ENCODE measurements around the gene NOL4L. TPM values are rescaled to one million over a fixed set of nuclear protein-coding genes. Genes with fewer than 3 reads are reported as not detected.

Gene NOL4L
- total RNA-seq, 1 experiment from 2014 or later = 31.7 TPM

- H3K56ac ChIP-seq (ENCODE audit: insufficient read length, low read depth, low read length) = no peak overlapping the region
- H2BK20ac ChIP-seq (ENCODE audit: low read depth, low read length, poor library complexity, severe bottlenecking) = no peak overlapping the region
- H2BK5ac ChIP-seq (ENCODE audit: insufficient read length, low read length) = no peak overlapping the region
- H2BK15ac ChIP-seq (ENCODE audit: low read depth, low read length) = no peak overlapping the region
- H3K18ac ChIP-seq (ENCODE audit: insufficient read length, low read depth, low read length) = no peak overlapping the region
- no peaks in the 10 kb centered on the region for H3K79me1 ChIP-seq (ENCODE audit: insufficient read depth, low read depth, low read length, poor library complexity, severe bottlenecking)
- H3K23ac ChIP-seq (ENCODE audit: insufficient read length, low read depth, low read length) = no peak overlapping the region
- no peak overlapping the region for H4K8ac ChIP-seq (replicated peaks; ENCODE audit: insufficient read length, low read depth, low read length)
- no peak for TF ChIP-seq CTCF (conservative IDR thresholded peaks at IDR 0.05)
- H3K27ac Mint-ChIP-seq = no peak overlapping the region; a peak in 1 of 7 replicates
- no peaks in the 10 kb centered on the region for H3K27me3 ChIP-seq (ENCODE audit: insufficient read depth, low read length)
- no peaks in the 10 kb centered on the region; a peak in 1 of 7 replicates for H3K36me3 Mint-ChIP-seq (ENCODE audit: insufficient read depth in 1 of 3, low read depth in 3 of 3)
- H4K91ac ChIP-seq (ENCODE audit: insufficient read length, low read depth, low read length) = no peak overlapping the region
- H3K4me1 ChIP-seq (ENCODE audit: insufficient read depth, low read length) = no peaks in the 10 kb centered on the region
- H3K4me1 Mint-ChIP-seq = peaks cover 22 to 23% of the 10 kb centered on the region in 2 experiments
- no peak overlapping the region for H3T11ph ChIP-seq (ENCODE audit: low read length)
- H3K27ac ChIP-seq (ENCODE audit: insufficient read length, low read depth, low read length) = no peak overlapping the region
- no CpG with 5 or more reads among the region's 11 CpGs for WGBS (ENCODE audit: extremely low coverage, insufficient read length, low lambda C conversion rate)
- H4K20me1 ChIP-seq (ENCODE audit: control insufficient read depth, insufficient read depth, insufficient read length) = no peaks in the 10 kb centered on the region
- no peak overlapping the region for H3K4me3 Mint-ChIP-seq
- H3K9me3 Mint-ChIP-seq = no peaks in the 10 kb centered on the region
- no peak for DNase-seq
- no peaks in the 10 kb centered on the region for H3K23me2 ChIP-seq (ENCODE audit: insufficient read length, low read depth, low read length, poor library complexity, severe bottlenecking)
- no peak overlapping the region for H2AFZ ChIP-seq (ENCODE audit: low read length)
- H3K14ac ChIP-seq (ENCODE audit: insufficient read depth, low read length) = no peak overlapping the region
- H3K79me2 ChIP-seq (ENCODE audit: insufficient read depth, low read length) = no peaks in the 10 kb centered on the region
- H2AK5ac ChIP-seq (ENCODE audit: insufficient read length, low read length) = no peak overlapping the region
- no peak overlapping the region for H4K5ac ChIP-seq (ENCODE audit: insufficient read length, low read depth, low read length)
- H2BK120ac ChIP-seq (ENCODE audit: low read depth, low read length, poor library complexity, severe bottlenecking) = no peak overlapping the region
- no peak overlapping the region for H2BK12ac ChIP-seq (ENCODE audit: insufficient read length, low read depth, low read length)
- H3K9me3 ChIP-seq (ENCODE audit: control insufficient read depth, low read depth, low read length) = no peaks in the 10 kb centered on the region
- H3K27me3 Mint-ChIP-seq (ENCODE audit: low read depth) = peaks cover 31% of the 10 kb centered on the region
- no peak overlapping the region for H3K9ac ChIP-seq (ENCODE audit: extremely low read depth, insufficient read length, low read length)
- H3K4ac ChIP-seq (ENCODE audit: low read depth, low read length) = no peak overlapping the region
- H3K4me2 ChIP-seq (ENCODE audit: insufficient read depth, insufficient read length, low read length) = no peak overlapping the region
These were observed 65.8 kb downstream of the NOL4L start for GRCh38 chr20:32519381-32519730.
